Muscle layer of colon (tissue), 2 donors: ENCODE measurements around the gene PACSIN1.

ENCODE experiments used
- H3K27ac ChIP-seq: one replicate; pipeline ENCODE4 v1.7.0; 2013; ENCODE audit warnings: low read depth, mild to moderate bottlenecking, low read length, moderate library complexity
- H3K27me3 ChIP-seq, 2 donors: one replicate each; pipeline ENCODE4 v1.7.0; 2013; ENCODE audit warnings: low read length in 2 of 2, mild to moderate bottlenecking in 2 of 2; ENCODE audit not compliant: insufficient read depth in 2 of 2, control insufficient read depth in 1 of 2
- H3K36me3 ChIP-seq: one replicate; pipeline ENCODE4 v1.7.0; 2013; ENCODE audit warnings: mild to moderate bottlenecking, low read length; ENCODE audit not compliant: insufficient read depth
- H3K4me1 ChIP-seq: one replicate; pipeline ENCODE4 v1.7.0; 2013; ENCODE audit warnings: mild to moderate bottlenecking, low read length; ENCODE audit not compliant: insufficient read depth
- H3K4me3 ChIP-seq, 2 donors: one replicate each; pipeline ENCODE4 v1.7.0; 2013; ENCODE audit warnings: low read length in 2 of 2, low read depth in 1 of 2, mild to moderate bottlenecking in 1 of 2, moderate library complexity in 1 of 2
- H3K9ac ChIP-seq: one replicate; pipeline ENCODE4 v1.7.0; 2013; ENCODE audit warnings: low read length
- H3K9me3 ChIP-seq: one replicate; pipeline ENCODE4 v1.7.0; 2013; ENCODE audit warnings: mild to moderate bottlenecking, low read length
- donor health status: abdominal sarcoma.
- donor health status: Adenocarcinoma of cecum.

Gene PACSIN1

DNA sequence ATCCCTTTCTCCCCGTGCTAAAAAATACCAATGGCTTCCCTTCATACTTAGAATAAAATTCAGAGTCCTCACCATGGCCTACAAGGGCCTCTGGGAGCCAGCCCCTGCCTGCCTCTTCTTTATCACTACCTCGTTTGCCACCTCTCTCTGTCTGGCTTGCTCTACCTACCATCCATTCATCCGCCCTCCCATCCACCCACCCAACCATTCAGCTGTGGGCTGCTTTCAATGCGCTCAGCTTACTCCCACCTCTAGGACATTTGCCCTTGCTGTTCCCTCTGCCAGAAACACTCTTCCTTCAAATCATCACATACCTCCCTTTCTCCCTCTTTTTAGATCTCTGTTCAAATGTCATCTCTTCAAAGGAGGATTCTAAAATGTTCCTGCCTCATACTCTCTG, 44.4 kb downstream of the PACSIN1 start:
- peaks cover 4% of the 10 kb centered on the region for H3K9me3 ChIP-seq
- H3K27me3 ChIP-seq: peaks cover 0 to 10% of the 10 kb centered on the region in 2 donors
- no peak overlapping the region for H3K27ac ChIP-seq
- no peaks in the 10 kb centered on the region for H3K36me3 ChIP-seq
- H3K9ac ChIP-seq: no peak overlapping the region
- H3K4me1 ChIP-seq: no peaks in the 10 kb centered on the region
- H3K4me3 ChIP-seq: no peak overlapping the region

DNA sequence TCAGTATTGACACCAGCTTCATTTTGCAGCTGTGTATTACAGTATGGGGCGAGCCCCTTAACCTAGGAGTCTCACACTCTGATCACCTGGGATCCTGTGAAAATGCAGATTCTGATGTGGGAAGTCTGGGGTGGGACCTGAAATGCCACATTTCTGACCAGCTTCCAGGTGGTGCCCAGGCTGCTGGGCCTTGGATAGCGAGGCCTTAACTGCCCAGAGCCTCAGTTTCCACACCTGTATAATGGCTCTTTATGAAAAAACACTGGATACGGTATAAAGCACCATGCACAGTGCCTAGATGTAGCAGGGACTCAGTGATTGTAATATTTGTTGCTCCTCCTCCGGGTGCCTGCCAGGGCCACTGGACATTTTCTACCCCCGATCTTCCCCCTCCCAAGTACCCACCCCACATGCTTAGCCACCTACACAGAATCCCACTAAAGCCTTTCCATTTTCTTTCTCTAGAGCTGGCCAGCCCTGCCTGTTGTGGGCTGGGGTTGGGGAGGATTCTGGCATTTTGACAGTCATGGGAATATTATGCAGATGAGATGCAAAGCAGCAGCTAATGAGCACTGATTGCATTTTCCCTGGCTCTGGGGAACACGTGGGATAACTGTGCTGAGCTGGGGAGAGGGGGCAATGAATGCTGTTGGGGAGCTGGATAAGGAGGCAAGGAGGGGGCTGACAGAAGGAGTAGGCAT, 45.5 kb downstream of the PACSIN1 start:
- H3K4me1 ChIP-seq: no peaks in the 10 kb centered on the region
- H3K9me3 ChIP-seq: peaks cover 4% of the 10 kb centered on the region
- H3K27me3 ChIP-seq: peaks cover 0 to 20% of the 10 kb centered on the region in 2 donors
- no peaks in the 10 kb centered on the region for H3K36me3 ChIP-seq
- no peak overlapping the region for H3K4me3 ChIP-seq
- H3K27ac ChIP-seq: no peak overlapping the region
- no peak overlapping the region for H3K9ac ChIP-seq

DNA sequence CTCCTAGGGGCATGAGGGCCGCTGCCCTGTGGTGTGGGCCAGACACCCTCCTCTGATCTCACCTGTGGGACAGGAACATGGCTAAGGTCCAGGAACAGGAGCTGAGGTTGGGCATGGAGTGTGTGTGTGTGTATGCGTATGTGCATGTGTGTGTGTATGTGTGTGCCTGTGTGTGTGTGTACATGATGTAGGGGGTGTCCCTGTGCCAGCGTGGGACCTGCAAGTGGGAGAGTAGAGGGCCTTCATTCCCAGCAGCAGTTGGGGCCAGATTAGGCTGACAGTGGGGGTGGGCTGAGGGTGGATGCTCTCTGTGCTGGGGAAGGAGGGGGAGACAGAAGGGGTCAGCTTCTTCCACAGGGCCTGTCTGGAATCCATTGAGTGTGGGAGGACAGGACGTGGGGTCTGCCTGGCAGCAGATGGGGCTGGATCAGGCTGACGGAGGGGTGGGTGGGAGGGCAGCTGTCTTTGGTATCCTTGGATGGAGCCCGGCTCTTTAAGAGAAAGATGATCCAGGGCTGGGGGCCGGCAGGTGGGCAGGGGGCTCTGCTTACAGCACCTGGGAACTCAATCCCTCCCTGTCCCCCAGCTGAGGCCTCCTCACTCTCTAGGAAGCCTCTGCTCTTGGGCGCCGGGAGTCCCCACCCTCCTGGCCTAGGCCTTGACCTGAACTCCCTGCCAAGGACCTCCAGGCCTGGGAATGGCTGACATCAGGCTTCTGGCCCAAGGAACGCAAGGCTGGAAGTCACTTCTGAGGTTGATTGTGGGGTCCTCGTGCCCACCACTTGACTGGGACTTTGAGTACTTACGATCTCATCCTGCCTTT, 46.2 kb downstream of the PACSIN1 start:
- Histone ChIP-seq H3K27me3 (peaks cover 0 to 22% of the 10 kb centered on the region in 2 donors), H3K9ac (no peak overlapping the region), H3K9me3 (peaks cover 4% of the 10 kb centered on the region), H3K27ac (no peak overlapping the region), H3K4me1 (no peaks in the 10 kb centered on the region), H3K36me3 (no peaks in the 10 kb centered on the region), H3K4me3 (no peak overlapping the region)

DNA sequence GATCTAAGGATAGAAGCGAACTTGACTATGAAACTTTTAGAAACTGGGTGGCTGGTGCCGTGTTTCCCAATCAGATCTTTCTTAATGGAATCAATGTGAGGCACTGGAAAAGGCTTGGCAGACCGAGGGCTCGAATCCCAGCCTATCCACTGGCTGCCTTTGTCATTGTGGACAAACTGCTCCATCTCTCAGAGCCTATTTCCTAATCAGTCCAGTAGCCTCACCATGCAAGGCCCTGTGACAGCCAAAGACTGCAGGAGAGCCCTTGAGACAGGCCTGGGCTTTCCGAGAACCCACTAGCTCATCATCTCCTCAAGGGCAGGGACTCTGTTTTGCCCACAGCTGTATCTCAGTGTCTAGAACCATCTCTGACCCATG, 46.9 kb downstream of the PACSIN1 start:
- no peaks in the 10 kb centered on the region for H3K36me3 ChIP-seq
- peaks cover 4% of the 10 kb centered on the region for H3K9me3 ChIP-seq
- H3K4me3 ChIP-seq: no peak overlapping the region
- peaks cover 0 to 22% of the 10 kb centered on the region in 2 donors for H3K27me3 ChIP-seq
- no peak overlapping the region for H3K9ac ChIP-seq
- H3K4me1 ChIP-seq: no peaks in the 10 kb centered on the region
- no peak overlapping the region for H3K27ac ChIP-seq

DNA sequence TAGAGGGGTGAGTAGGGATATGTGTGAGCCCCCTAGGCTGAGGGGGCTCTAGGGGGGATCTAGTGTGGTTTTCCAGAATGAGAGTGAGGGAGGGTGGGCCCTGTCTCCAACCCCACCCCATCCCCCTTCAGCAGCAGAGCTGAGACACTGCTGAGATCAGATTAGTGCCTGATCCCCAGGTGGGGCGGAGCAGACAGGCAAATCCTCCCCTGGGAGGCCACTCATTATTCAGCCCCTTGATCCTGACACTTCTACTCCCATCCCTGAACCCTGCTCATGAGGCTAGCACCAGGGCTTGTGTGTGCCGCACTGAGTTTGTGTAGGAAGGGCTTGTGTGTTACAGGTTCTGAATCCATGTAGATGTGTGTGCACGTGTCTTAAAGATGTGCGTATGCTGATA, 47.8 kb downstream of the PACSIN1 start:
- H3K27me3 ChIP-seq: peaks cover 0 to 22% of the 10 kb centered on the region in 2 donors
- H3K9me3 ChIP-seq: peaks cover 4% of the 10 kb centered on the region
- H3K36me3 ChIP-seq: no peaks in the 10 kb centered on the region
- H3K4me1 ChIP-seq: no peaks in the 10 kb centered on the region
- no peak overlapping the region for H3K4me3 ChIP-seq
- H3K9ac ChIP-seq: no peak overlapping the region
- no peak overlapping the region for H3K27ac ChIP-seq

DNA sequence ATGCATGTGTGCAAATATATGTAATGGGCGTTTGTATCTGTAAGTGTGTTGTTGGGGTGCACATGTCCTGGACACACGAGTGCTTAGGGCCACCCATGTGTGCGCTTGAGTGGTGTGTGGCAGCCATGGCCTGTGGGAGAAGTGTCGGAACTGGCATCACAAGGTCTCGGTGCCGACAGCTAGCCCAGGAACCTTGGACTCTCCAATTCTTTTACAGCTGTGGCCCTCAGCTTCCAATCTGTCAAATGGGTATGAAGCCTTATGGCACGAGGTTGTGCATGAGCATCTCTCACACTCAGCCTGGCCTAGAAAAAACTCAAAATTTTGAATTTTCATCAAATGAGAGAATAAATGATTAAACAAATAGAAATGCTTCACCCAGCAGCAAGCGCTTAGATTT, 48.2 kb downstream of the PACSIN1 start:
- H3K9ac ChIP-seq: no peak overlapping the region
- H3K4me1 ChIP-seq: no peaks in the 10 kb centered on the region
- H3K9me3 ChIP-seq: peaks cover 4% of the 10 kb centered on the region
- no peak overlapping the region for H3K4me3 ChIP-seq
- H3K36me3 ChIP-seq: no peaks in the 10 kb centered on the region
- no peak overlapping the region for H3K27ac ChIP-seq
- H3K27me3 ChIP-seq: peaks cover 0 to 22% of the 10 kb centered on the region in 2 donors

DNA sequence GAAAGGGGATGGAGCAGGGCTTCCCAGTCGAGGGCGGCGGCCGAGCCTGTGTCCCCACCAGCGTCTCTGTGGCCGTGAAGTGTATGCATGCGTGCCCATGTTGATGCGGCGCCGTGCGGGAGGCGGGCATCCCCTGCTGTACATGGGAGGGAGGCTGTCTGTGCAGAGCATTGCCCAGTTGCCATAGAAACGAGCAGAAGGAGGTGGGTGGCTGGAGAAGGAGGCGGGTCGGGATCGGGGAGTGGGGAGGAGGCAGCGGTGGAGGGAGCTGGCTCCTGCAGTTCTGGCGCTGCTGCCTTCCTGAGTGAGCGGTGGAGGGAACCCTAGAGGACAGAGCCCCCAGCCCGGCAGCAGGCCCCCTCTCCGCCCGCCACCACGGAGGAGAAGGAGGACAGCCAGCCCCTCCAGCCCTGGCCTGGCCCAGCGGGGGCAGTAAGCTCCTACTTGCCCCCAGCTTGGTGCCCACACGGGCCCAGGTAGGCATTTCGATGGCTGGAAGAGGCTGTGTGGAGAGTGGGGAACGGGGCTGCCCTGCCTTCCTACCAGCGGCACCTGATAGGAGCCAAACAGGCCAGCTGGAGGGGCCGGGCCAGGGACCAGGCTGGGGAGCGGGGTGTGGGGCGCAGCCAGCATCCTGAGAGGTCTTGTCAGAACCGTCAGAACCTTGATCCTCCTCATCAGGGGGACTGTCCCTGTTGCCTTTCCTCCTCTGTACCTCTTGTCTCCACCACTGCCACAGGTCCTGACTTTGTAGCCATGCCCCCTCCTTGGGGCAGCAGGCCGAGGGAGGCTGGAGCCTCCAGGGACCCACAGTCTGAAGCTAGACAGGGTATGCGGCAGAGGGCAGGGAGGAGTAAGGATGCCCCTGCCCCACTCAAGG, 49.0 kb downstream of the PACSIN1 start:
- H3K36me3 ChIP-seq: no peaks in the 10 kb centered on the region
- no peak overlapping the region for H3K9ac ChIP-seq
- no peaks in the 10 kb centered on the region for H3K9me3 ChIP-seq
- H3K27ac ChIP-seq: no peak overlapping the region
- H3K27me3 ChIP-seq: peaks cover 0 to 22% of the 10 kb centered on the region in 2 donors
- no peaks in the 10 kb centered on the region for H3K4me1 ChIP-seq
- no peak overlapping the region for H3K4me3 ChIP-seq

DNA sequence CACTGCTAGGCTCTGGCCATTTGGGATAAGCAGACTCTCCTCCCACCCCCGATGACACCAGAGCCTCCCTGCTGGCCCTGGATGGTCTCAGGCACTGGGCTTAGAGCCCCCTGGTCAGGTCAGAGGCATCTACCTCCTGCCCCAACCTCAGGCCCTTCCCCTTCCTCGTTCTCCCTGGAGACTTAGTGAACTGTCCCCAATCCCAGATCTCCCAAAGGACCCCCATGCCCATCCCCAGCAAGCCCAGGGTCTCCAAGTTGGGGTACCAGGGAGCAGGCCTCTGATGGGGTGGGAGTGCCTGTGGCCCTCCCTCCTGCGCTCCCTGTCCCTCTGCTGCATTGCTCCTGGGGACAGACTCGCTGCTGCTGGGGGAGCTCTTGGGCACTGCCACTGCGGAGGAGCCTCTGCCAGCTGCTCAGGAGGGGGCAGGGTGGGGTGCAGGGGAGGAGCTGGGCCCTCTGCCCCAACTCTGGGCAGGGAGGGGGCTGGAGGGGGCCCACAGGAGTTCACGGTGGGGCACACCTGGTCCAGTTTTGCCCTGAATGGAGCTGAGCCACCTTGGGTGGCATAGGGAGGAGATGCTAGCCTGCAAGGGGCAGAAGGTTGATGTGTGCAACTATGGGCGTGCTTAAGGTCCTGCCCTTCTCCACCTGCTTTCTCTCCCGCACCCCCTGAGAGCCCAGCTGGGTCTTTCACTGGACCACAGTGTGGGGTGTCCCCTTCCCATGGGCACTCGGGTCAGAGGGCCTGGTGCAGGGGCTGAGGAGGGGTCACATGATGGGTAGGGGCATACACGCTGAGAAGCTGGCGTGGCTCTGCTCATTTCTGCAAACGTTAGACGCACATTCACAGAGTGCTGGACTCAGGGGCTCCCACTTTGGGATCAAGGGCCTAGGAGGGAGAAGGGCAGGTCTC, 49.9 kb downstream of the PACSIN1 start:
- H3K9me3 ChIP-seq: no peaks in the 10 kb centered on the region
- H3K27me3 ChIP-seq: peaks cover 0 to 22% of the 10 kb centered on the region in 2 donors
- no peaks in the 10 kb centered on the region for H3K36me3 ChIP-seq
- no peaks in the 10 kb centered on the region for H3K4me1 ChIP-seq
- no peak overlapping the region for H3K27ac ChIP-seq
- no peak overlapping the region for H3K9ac ChIP-seq
- no peak overlapping the region for H3K4me3 ChIP-seq

DNA sequence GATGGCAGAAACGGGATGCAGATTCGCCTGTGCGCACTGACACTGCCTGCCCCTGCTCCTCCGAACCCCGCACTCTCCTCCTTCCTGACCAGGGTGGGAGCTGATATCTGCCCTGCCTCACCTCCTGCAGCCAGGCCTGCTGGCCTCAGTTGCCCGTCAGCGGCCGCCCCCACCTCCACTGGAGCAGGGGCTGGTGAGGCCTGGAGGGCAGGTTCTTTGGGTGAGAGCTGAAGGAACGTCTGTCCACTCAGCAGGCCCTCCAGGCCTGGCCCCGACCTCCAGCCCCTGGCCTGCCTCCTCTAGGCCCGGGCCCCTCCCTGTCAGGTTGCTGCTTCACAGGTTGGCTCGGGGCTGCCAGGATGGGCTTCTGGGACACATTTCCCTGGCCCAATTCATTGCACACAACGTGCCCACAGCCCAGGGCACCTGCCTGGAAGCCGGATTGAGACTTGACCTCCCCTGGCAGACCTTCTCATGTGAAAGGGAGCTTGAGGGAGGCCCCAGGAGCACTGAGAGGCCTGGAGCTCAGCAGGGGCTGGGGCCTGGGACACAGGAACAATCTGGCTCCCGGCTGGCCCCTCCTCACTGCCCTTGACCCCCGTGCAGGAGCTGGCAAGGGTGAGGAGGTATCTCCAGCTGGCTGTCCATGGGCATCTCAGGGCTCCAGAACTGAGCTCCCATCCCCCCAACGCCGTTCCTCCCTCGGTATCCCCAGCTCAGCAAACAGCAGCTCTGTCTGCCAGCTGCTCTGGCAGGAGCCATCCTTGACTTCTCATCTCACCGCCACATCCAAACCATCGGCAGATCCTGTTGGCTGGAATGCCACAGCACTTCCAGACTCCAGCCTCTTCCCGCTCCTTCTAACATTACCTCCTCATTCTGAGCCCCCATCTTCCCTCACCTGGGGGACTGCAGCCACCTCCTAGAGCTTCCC, 50.8 kb downstream of the PACSIN1 start:
- no peaks in the 10 kb centered on the region for H3K36me3 ChIP-seq
- H3K4me1 ChIP-seq: no peaks in the 10 kb centered on the region
- no peak overlapping the region for H3K4me3 ChIP-seq
- H3K9me3 ChIP-seq: no peaks in the 10 kb centered on the region
- no peak overlapping the region for H3K27ac ChIP-seq
- H3K9ac ChIP-seq: no peak overlapping the region
- H3K27me3 ChIP-seq: peaks cover 0 to 22% of the 10 kb centered on the region in 2 donors

DNA sequence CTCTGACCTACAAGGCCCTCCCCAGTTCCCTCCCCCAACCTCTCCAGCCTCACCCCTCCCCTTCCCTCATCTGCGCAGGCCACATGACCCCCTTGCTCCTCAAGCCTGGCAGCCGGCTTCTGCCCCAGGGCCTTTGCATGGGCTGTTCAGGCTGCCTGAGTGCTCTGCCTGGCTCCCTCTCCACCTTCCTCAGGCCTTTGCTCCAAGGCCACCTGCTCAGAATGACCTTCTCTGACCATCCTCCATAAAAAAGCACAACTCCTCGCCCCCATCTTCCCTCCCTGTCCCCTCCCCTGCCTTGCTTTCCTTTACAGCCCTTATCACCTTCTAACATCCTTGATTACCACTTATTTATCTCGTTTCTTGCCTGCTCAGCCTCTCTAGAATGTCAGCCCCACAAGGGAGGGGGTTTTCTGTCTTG, 51.6 kb downstream of the PACSIN1 start:
- Histone ChIP-seq H3K27ac (no peak overlapping the region), H3K4me1 (no peaks in the 10 kb centered on the region), H3K4me3 (no peak overlapping the region), H3K9me3 (no peaks in the 10 kb centered on the region), H3K9ac (no peak overlapping the region), H3K36me3 (no peaks in the 10 kb centered on the region), H3K27me3 (peaks cover 0 to 22% of the 10 kb centered on the region in 2 donors)
